Activated CD4-positive, alpha-beta T cell treated with anti-CD3 and anti-CD28 coated beads, Interleukin-2, amount 10 ng/mL, durations not matched to agents 7 days and 5 days (primary cell): ENCODE data around the gene CNTROB. TPM values are rescaled to one million over a fixed set of nuclear protein-coding genes. Genes with fewer than 3 reads are reported as not detected.

Source experiments
- total RNA-seq, 2 experiments: library from RNA; stranded (reverse); gene quantifications; one replicate each; pipeline ENCODE4 v1.2.3, GENCODE V29; 2021

Gene CNTROB
- total RNA-seq, 2 experiments from 2014 or later = 74.3 to 77.4 TPM

Other genes with a start within 250 kb of the CNTROB start
- gene TP53, start 244.7 kb upstream of the CNTROB start, total RNA-seq = 100 to 1,000 TPM; 154 to 182 TPM
- gene WRAP53, start 243.7 kb upstream of the CNTROB start, total RNA-seq = 10 to 100 TPM; 22.6 to 24.2 TPM
- gene EFNB3, start 227.0 kb upstream of the CNTROB start, total RNA-seq = not detected
- not detected for gene DNAH2, start 214.5 kb upstream of the CNTROB start, total RNA-seq
- gene KDM6B, start 98.0 kb upstream of the CNTROB start, total RNA-seq = 10 to 100 TPM; 12.3 to 12.8 TPM
- under 1 TPM; 0.55 to 0.87 TPM for gene TMEM88, start 77.1 kb upstream of the CNTROB start, total RNA-seq
- gene NAA38, start 74.6 kb upstream of the CNTROB start, total RNA-seq = 10 to 100 TPM; 84.2 to 93.0 TPM
- 1 to 10 TPM; 8.2 to 9.0 TPM for gene CYB5D1, start 74.2 kb upstream of the CNTROB start, total RNA-seq
- 100 to 1,000 TPM; 216 to 223 TPM for gene CHD3, start 43.4 kb upstream of the CNTROB start, total RNA-seq
- 1 to 10 TPM; 4.4 to 4.5 TPM for gene RNF227, start 15.9 kb upstream of the CNTROB start, total RNA-seq
- gene KCNAB3, start 2.4 kb upstream of the CNTROB start, total RNA-seq = 10 to 100 TPM; 11.8 to 12.4 TPM
- gene TRAPPC1, start 260 bp upstream of the CNTROB start, total RNA-seq = 100 to 1,000 TPM; 235 to 251 TPM
- gene GUCY2D, start 70.4 kb downstream of the CNTROB start, total RNA-seq = not detected
- gene ALOX15B, start 106.9 kb downstream of the CNTROB start, total RNA-seq = not detected
- under 1 TPM; 0.27 to 0.31 TPM for gene ALOX12B, start 155.5 kb downstream of the CNTROB start, total RNA-seq
- gene ALOXE3, start 186.3 kb downstream of the CNTROB start, total RNA-seq = not detected
- under 1 TPM; 0.15 to 0.20 TPM for gene HES7, start 191.9 kb downstream of the CNTROB start, total RNA-seq
- 10 to 100 TPM; 26.9 to 28.7 TPM for gene PER1, start 220.2 kb downstream of the CNTROB start, total RNA-seq
- 10 to 100 TPM; 71.1 to 79.1 TPM for gene VAMP2, start 230.7 kb downstream of the CNTROB start, total RNA-seq
- gene TMEM107, start 244.2 kb downstream of the CNTROB start, total RNA-seq = 10 to 100 TPM; 34.8 to 37.2 TPM